HUES6 (cell line): ENCODE data around the gene NPS.

Experiments used
- H3K27ac ChIP-seq: 2 replicates; pipeline ENCODE4 v1.7.0; 2013; ENCODE audit warnings: low read depth, mild to moderate bottlenecking, low read length, inconsistent platforms
- H3K27me3 ChIP-seq: 2 replicates; pipeline ENCODE4 v1.6.1; 2013; ENCODE audit warnings: low read length; ENCODE audit not compliant: control insufficient read depth, insufficient read depth
- H3K36me3 ChIP-seq: 2 replicates; pipeline ENCODE4 v1.6.1; 2013; ENCODE audit warnings: low read length; ENCODE audit not compliant: control insufficient read depth, insufficient read depth
- H3K4me1 ChIP-seq: 2 replicates; pipeline ENCODE4 v1.6.1; 2013; ENCODE audit warnings: low read length; ENCODE audit not compliant: control insufficient read depth, insufficient read depth
- H3K4me3 ChIP-seq: 2 replicates; pipeline ENCODE4 v1.5.1; 2013; ENCODE audit warnings: low read depth, low read length
- H3K9ac ChIP-seq: one replicate; pipeline ENCODE4 v1.6.1; 2013; ENCODE audit warnings: mild to moderate bottlenecking, low read length
- H3K9me3 ChIP-seq: 2 replicates; pipeline ENCODE4 v1.6.1; 2013; ENCODE audit warnings: low read depth, low read length; ENCODE audit not compliant: control insufficient read depth, insufficient read depth

Gene NPS

GRCh38 chr10:127549009-127549408 lies at the start of gene NPS:
Gene NPS, plus strand, starts transcription at chr10:127549309. Its CDS starts 60 bp downstream, at chr10:127549369.
- Histone ChIP-seq H3K4me3 (no peak within 1 kb of the TSS), H3K36me3 (no peaks in the 10 kb centered on the region), H3K4me1 (no peaks in the 10 kb centered on the region), H3K9ac (no peak within 1 kb of the TSS), H3K27me3 (0 out of 2 replicates have a peak, but pooled peaks cover 6% of the 10 kb centered on the region), H3K27ac (no peak within 1 kb of the TSS), H3K9me3 (peaks cover 5% of the 10 kb centered on the region; the same call in 1 of the 2 replicates)

DNA sequence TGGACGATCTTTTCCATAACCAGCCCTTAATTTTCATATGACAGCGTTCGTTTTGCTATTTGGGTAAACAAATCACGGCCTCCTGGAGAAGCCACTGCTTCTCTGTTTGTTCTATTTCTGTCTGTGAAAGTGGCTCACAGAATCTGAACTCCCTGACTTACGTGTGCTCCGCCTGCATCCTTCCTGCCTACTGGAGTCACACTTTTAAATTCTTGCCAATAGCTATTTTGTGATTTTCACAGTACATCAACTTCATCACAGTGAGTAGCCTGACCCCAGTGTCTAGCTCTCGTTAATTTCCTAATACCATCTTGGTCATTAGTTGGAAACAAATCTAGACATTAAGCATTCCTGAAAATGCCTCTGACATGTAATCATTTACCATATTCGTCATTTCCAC lies 49.0 kb upstream of the NPS start:
- H3K4me1 ChIP-seq, result no peaks in the 10 kb centered on the region
- no peak overlapping the region for H3K4me3 ChIP-seq
- H3K9ac ChIP-seq, result no peak overlapping the region
- H3K27ac ChIP-seq, result no peak overlapping the region
- no peaks in the 10 kb centered on the region for H3K36me3 ChIP-seq
- no peaks in the 10 kb centered on the region for H3K27me3 ChIP-seq
- no peaks in the 10 kb centered on the region for H3K9me3 ChIP-seq

DNA sequence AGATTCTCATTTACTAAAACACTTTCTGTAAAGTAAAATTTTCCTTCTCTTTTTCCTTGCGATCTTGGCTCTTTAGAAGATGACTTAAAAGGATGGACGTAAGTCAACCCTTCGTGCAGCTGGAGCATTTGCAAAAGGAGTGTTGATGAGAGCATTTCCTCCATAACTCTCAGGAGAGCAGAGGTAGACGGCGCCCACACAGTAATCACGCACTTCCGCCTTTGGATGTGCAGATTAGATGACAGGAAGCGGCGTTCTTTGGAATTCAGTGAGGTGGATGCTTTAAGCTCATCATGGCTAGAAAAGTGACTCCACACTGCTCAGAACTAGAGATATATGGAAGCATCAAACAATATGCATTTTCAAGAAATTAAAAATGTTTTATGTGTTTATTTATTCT lies 43.0 kb upstream of the NPS start:
- H3K9ac ChIP-seq, result no peak overlapping the region
- H3K27me3 ChIP-seq, result no peaks in the 10 kb centered on the region
- no peak overlapping the region for H3K27ac ChIP-seq
- H3K4me1 ChIP-seq, result no peaks in the 10 kb centered on the region
- no peaks in the 10 kb centered on the region for H3K36me3 ChIP-seq
- H3K4me3 ChIP-seq, result no peak overlapping the region
- H3K9me3 ChIP-seq, result no peaks in the 10 kb centered on the region

DNA sequence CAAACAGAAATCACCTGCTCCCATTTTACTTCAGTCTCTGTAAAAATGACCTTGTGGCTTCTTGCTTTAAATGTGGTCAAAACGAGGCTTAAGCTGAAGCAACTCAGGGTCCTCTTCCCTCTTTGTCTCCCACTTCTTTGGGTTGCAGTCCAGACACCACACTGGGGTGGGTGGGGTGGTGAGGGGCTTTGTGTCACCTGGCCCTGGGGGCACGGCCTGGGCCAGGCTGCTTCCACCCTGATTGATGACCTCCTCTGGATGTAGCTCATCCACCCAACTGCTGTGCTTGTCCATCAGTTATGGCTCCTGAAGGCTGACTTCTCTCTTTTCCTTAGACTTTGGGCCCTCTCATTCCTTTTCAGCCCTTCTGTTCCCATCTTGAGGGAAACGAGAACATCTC lies 26.8 kb upstream of the NPS start:
- Histone ChIP-seq H3K36me3 (no peaks in the 10 kb centered on the region), H3K27me3 (no peaks in the 10 kb centered on the region), H3K4me3 (no peak overlapping the region), H3K27ac (no peak overlapping the region), H3K9me3 (no peaks in the 10 kb centered on the region), H3K4me1 (no peaks in the 10 kb centered on the region), H3K9ac (no peak overlapping the region)

GRCh38 chr10:127523476-127523875 lies 25.6 kb upstream of the NPS start:
- no peak overlapping the region for H3K9ac ChIP-seq
- H3K27ac ChIP-seq, result no peak overlapping the region

DNA sequence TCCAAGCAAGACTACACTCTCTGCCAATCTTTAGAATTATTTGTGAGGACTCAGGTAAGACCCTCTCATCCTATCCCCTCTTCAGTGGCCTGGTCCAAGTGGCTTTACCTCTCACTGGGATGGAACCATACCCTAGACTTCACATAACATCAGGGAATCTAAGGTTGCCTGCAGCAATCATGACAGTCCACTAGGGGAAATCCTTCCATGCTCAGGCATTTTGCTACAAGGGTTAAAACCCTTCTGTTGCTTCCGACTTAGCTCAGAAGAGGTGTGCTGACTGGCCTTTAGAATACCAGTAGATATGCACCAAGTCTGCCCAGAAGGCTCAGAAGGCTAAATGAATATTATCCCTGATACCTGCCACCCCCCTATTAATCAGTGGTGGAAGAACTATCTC lies 24.9 kb upstream of the NPS start:
- Histone ChIP-seq H3K36me3 (no peaks in the 10 kb centered on the region), H3K4me1 (no peaks in the 10 kb centered on the region), H3K9ac (no peak overlapping the region), H3K9me3 (no peaks in the 10 kb centered on the region), H3K27me3 (no peaks in the 10 kb centered on the region), H3K4me3 (no peak overlapping the region), H3K27ac (no peak overlapping the region)

More at GRCh38 chr10:127523476-127523875, 25.6 kb upstream of the NPS start:
- Histone ChIP-seq H3K9me3 (no peaks in the 10 kb centered on the region), H3K27me3 (no peaks in the 10 kb centered on the region), H3K4me3 (no peak overlapping the region), H3K4me1 (no peaks in the 10 kb centered on the region), H3K36me3 (no peaks in the 10 kb centered on the region)

GRCh38 chr10:127524908-127525665 lies 24.0 kb upstream of the NPS start:
- H3K27me3 ChIP-seq, result no peaks in the 10 kb centered on the region
- H3K27ac ChIP-seq, result no peak overlapping the region
- no peaks in the 10 kb centered on the region for H3K4me1 ChIP-seq

GRCh38 chr10:127525686-127526085 lies 23.4 kb upstream of the NPS start:
- H3K27ac ChIP-seq, result no peak overlapping the region
- H3K9ac ChIP-seq, result no peak overlapping the region
- H3K4me3 ChIP-seq, result no peak overlapping the region
- no peaks in the 10 kb centered on the region for H3K9me3 ChIP-seq
- H3K27me3 ChIP-seq, result no peaks in the 10 kb centered on the region
- H3K36me3 ChIP-seq, result no peaks in the 10 kb centered on the region
- no peaks in the 10 kb centered on the region for H3K4me1 ChIP-seq

More at GRCh38 chr10:127524908-127525665, 24.0 kb upstream of the NPS start:
- no peaks in the 10 kb centered on the region for H3K36me3 ChIP-seq
- H3K4me3 ChIP-seq, result no peak overlapping the region
- no peak overlapping the region for H3K9ac ChIP-seq
- H3K9me3 ChIP-seq, result no peaks in the 10 kb centered on the region

GRCh38 chr10:127526161-127526560 lies 22.9 kb upstream of the NPS start:
- H3K27ac ChIP-seq, result no peak overlapping the region

GRCh38 chr10:127527320-127527719 lies 21.8 kb upstream of the NPS start:
- H3K27ac ChIP-seq, result no peak overlapping the region
- no peak overlapping the region for H3K4me3 ChIP-seq
- H3K9me3 ChIP-seq, result no peaks in the 10 kb centered on the region
- no peaks in the 10 kb centered on the region for H3K36me3 ChIP-seq
- no peaks in the 10 kb centered on the region for H3K4me1 ChIP-seq
- H3K27me3 ChIP-seq, result no peaks in the 10 kb centered on the region
- H3K9ac ChIP-seq, result no peak overlapping the region

More at GRCh38 chr10:127526161-127526560, 22.9 kb upstream of the NPS start:
- Histone ChIP-seq H3K4me1 (no peaks in the 10 kb centered on the region), H3K36me3 (no peaks in the 10 kb centered on the region), H3K9ac (no peak overlapping the region), H3K4me3 (no peak overlapping the region), H3K27me3 (no peaks in the 10 kb centered on the region), H3K9me3 (no peaks in the 10 kb centered on the region)

GRCh38 chr10:127527891-127528290 lies 21.2 kb upstream of the NPS start:
- Histone ChIP-seq H3K9ac (no peak overlapping the region), H3K27me3 (no peaks in the 10 kb centered on the region), H3K27ac (no peak overlapping the region), H3K9me3 (no peaks in the 10 kb centered on the region), H3K4me3 (no peak overlapping the region), H3K36me3 (no peaks in the 10 kb centered on the region), H3K4me1 (no peaks in the 10 kb centered on the region)
